Measurements from ENCODE around the gene VEPH1.

DNA sequence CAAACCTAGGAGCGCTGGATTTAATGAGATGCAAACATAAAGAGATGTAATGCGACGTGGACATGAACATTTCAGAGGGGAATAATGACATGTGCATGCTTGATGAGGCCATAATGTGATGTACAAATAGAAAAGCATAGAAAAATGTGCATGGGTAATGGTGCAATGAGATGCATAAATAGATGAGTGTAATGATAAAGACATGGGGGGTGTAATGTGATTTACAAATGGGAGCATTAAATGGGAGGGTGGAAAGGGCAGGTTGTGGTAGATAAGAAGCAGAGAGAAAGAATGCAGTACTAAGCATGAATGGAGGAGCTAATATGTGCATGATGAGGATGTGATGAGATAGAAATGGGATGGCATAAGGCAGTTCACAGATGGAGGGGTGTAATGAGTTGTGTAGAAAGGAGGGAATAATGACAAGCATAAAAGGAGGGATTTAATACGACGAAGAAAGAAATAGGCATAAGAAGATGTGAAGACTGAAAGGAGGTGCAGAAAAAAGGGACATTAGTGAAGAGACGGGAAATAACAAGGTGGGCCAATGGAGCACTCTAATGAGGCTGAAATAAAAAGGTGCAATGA lies 205.8 kb downstream of the VEPH1 start:
- TF ChIP-seq CTCF (IDR thresholded peaks at IDR 0.05), result no peak
- TF ChIP-seq POLR2A (IDR thresholded peaks at IDR 0.05), result no peak

Data from lower leg skin (tissue), 3 donors.